Activated CD8-positive, alpha-beta T cell treated with anti-CD3 and anti-CD28 coated beads for 36 hours (primary cell): ENCODE measurements around the gene GASK1B. TPM values are rescaled to one million over a fixed set of nuclear protein-coding genes. Genes with fewer than 3 reads are reported as not detected.

Source experiments
- ATAC-seq: fragments of 200-7000 bp; cut with Tn5 transposase; one replicate; pipeline ENCODE4 v1.10.0; 2021; ENCODE audit warnings: mild to moderate bottlenecking, moderate library complexity
- CTCF ChIA-PET: fragments of 350-600 bp; sonication (Branson Sonifier 250); formaldehyde crosslinking; loops from one replicate; lab custom pipeline; 2021; ENCODE audit warnings: antibody characterized with exemption; lab: Charles Lee
- POLR2A ChIA-PET: fragments of 350-600 bp; sonication (Branson Sonifier 250); formaldehyde crosslinking; loops from one replicate; lab custom pipeline; 2021; ENCODE audit warnings: antibody characterized with exemption; lab: Charles Lee
- DNase-seq: peaks from one replicate; pipeline ENCODE4 v3.0.0-alpha.2; 2020
- H3K27ac Mint-ChIP-seq: one replicate; pipeline ENCODE4 v1.8.0; 2021; ENCODE audit warnings: mild to moderate bottlenecking, mixed read lengths
- H3K27me3 Mint-ChIP-seq: one replicate; pipeline ENCODE4 v1.8.0; 2021; ENCODE audit warnings: mixed read lengths
- H3K36me3 Mint-ChIP-seq: one replicate; pipeline ENCODE4 v1.8.0; 2021; ENCODE audit warnings: low read depth, mixed read lengths
- H3K4me1 Mint-ChIP-seq: one replicate; pipeline ENCODE4 v1.8.0; 2021; ENCODE audit warnings: low read depth, mixed read lengths
- H3K4me3 Mint-ChIP-seq: one replicate; pipeline ENCODE4 v1.8.0; 2021; ENCODE audit warnings: mild to moderate bottlenecking, moderate library complexity, mixed read lengths
- H3K9me3 Mint-ChIP-seq: one replicate; pipeline ENCODE4 v1.8.0; 2021; ENCODE audit warnings: mixed read lengths
- CTCF ChIP-seq: fragments of 200-600 bp; IDR thresholded peaks from one replicate; pipeline ENCODE4 v1.8.0; 2022; ENCODE audit warnings: antibody characterized with exemption, mild to moderate bottlenecking
- intact Hi-C: fragments of 100-400 bp; cut with micrococcal nuclease; formaldehyde crosslinking; loops from one replicate; pipeline ENCODE4 v1.10.0; 2022
- total RNA-seq, 2 experiments: library from RNA; stranded (reverse); gene quantifications; one replicate each; pipeline ENCODE4 v1.2.3, GENCODE V29; 2021

Gene GASK1B
- total RNA-seq, 2 experiments from 2014 or later = not detected

- CTCF ChIA-PET = interaction anchor here (1.9 kb wide), 1 partner anchor 10 kb away, joined by 6 read pairs; no protein-coding TSS in a partner anchor
- Mint-ChIP-seq H3K27ac (no peak overlapping the region), H3K27me3 (peaks cover 13% of the 10 kb centered on the region)
Observed at GRCh38 chr4:158161551-158162354, 11.1 kb downstream of the GASK1B start.

GRCh38 chr4:158159718-158160094, 13.1 kb downstream of the GASK1B start:
- intact Hi-C loops = no loop called here
- ChIA-PET POLR2A (no interaction called here), CTCF (no interaction called here)
- TF ChIP-seq CTCF = no peak
- Mint-ChIP-seq H3K9me3 (no peaks in the 10 kb centered on the region), H3K27me3 (peaks cover 13% of the 10 kb centered on the region), H3K27ac (no peak overlapping the region), H3K4me3 (no peak overlapping the region), H3K36me3 (no peaks in the 10 kb centered on the region), H3K4me1 (no peaks in the 10 kb centered on the region)
- DNase-seq (no peak), ATAC-seq (no peak)

More at GRCh38 chr4:158161551-158162354, 11.1 kb downstream of the GASK1B start:
- intact Hi-C loops = no loop called here
- no peak for DNase-seq
- no peak for TF ChIP-seq CTCF
- no peak overlapping the region for H3K4me3 Mint-ChIP-seq
- POLR2A ChIA-PET = no interaction called here
- no peaks in the 10 kb centered on the region for H3K9me3 Mint-ChIP-seq
- no peaks in the 10 kb centered on the region for H3K36me3 Mint-ChIP-seq
- ATAC-seq = no peak
- H3K4me1 Mint-ChIP-seq = no peaks in the 10 kb centered on the region

DNA sequence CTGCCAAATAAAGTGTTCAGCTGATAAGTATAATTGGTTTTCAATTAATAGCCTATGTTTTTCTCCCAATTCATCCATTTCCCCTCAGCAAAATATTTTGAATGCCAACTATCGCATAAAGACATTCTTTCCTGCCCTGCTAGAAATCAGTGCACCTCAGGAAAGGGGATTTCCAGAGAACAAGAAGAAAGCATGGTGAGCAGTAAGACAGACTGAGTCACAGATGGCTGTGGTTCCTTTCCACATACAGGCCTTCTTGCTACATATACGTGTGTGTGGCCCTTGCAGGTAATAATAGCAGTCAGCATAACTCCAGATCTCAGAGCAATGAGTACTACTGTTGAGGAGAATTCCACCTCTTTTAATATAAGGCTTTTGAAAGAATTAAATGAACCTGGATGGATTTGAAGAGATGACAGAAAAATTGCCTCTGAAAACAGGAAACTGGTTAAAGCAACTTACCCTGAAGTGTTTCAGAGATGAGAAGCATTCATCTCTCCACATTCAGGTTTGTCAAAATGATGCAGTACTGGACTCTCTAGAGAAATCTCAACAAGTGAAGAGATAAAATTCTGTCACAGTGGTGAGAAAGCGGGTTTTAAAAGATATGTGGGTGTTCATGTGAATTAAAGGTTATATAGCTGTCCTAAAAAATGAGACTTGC, 13.6 kb downstream of the GASK1B start:
- Mint-ChIP-seq H3K27ac (no peak overlapping the region), H3K4me3 (no peak overlapping the region), H3K27me3 (peaks cover 13% of the 10 kb centered on the region), H3K36me3 (no peaks in the 10 kb centered on the region), H3K4me1 (no peaks in the 10 kb centered on the region), H3K9me3 (no peaks in the 10 kb centered on the region)
- no peak for ATAC-seq
- ChIA-PET POLR2A (no interaction called here), CTCF (no interaction called here)
- TF ChIP-seq CTCF = no peak
- DNase-seq = no peak
- intact Hi-C loops = no loop called here

DNA sequence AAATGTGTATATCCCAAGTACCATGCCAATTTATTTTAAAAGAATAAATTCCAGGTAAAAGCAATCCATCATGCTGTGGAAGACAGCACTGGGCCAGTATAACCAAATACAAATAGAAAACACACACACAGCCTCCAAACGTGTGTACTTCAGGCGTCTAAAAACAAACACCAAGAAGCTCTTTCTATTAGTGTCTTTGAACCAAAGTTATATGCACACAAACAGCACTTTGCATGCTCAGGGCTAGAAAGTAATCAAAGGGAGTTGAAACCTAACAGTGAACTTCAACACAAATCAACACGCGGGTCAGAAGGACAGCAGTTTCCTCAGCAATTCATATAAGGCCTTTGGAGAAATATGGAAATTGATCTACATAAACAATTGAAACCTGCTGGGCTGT, 15.4 kb downstream of the GASK1B start:
- no peak for TF ChIP-seq CTCF
- H3K4me3 Mint-ChIP-seq = no peak overlapping the region
- H3K27me3 Mint-ChIP-seq = peaks cover 7% of the 10 kb centered on the region
- H3K36me3 Mint-ChIP-seq = no peaks in the 10 kb centered on the region
- DNase-seq = no peak
- no peak overlapping the region for H3K27ac Mint-ChIP-seq
- intact Hi-C loops = no loop called here
- ATAC-seq = no peak
- no peaks in the 10 kb centered on the region for H3K9me3 Mint-ChIP-seq
- no peaks in the 10 kb centered on the region for H3K4me1 Mint-ChIP-seq
- ChIA-PET POLR2A (no interaction called here), CTCF (no interaction called here)

GRCh38 chr4:158155656-158156356, 17.0 kb downstream of the GASK1B start:
- intact Hi-C loops = no loop called here
- Mint-ChIP-seq H3K9me3 (no peaks in the 10 kb centered on the region), H3K36me3 (no peaks in the 10 kb centered on the region), H3K4me1 (no peaks in the 10 kb centered on the region), H3K27me3 (peaks cover 4% of the 10 kb centered on the region), H3K4me3 (no peak overlapping the region), H3K27ac (no peak overlapping the region)
- DNase-seq (no peak), ATAC-seq (no peak)
- ChIA-PET CTCF (no interaction called here), POLR2A (no interaction called here)
- no peak for TF ChIP-seq CTCF
